Loucy (cell line): ENCODE measurements around the gene DDR1.

Source experiments
- H2AFZ ChIP-seq: fragments of 200-600 bp; sonication (generic); 2 replicates; pipeline ENCODE4 v1.6.0; 2016; ENCODE audit warnings: antibody characterized with exemption, mild to moderate bottlenecking, low read length, moderate library complexity
- H3F3A ChIP-seq: fragments of 200-600 bp; 2 replicates; pipeline ENCODE4 v1.6.0; 2016; ENCODE audit warnings: antibody characterized with exemption, low read depth, mild to moderate bottlenecking
- H3K27me3 ChIP-seq: fragments of 200-600 bp; sonication (generic); 2 replicates; pipeline ENCODE4 v1.6.1; 2014; ENCODE audit warnings: low read length, mild to moderate bottlenecking; ENCODE audit not compliant: insufficient read depth, poor library complexity, severe bottlenecking
- H3K36me3 ChIP-seq: fragments of 200-600 bp; sonication (generic); 2 replicates; pipeline ENCODE4 v1.6.1; 2016; ENCODE audit warnings: low read length; ENCODE audit not compliant: insufficient read depth
- H3K4me1 ChIP-seq: fragments of 200-600 bp; sonication (generic); 2 replicates; pipeline ENCODE4 v1.5.1; 2014; ENCODE audit warnings: low read length, mild to moderate bottlenecking; ENCODE audit not compliant: insufficient read depth, poor library complexity, severe bottlenecking
- H3K4me2 ChIP-seq: fragments of 200-600 bp; sonication (generic); 2 replicates; pipeline ENCODE4 v1.6.0; 2014; ENCODE audit warnings: antibody characterized with exemption, low read length, low read depth, mild to moderate bottlenecking; ENCODE audit not compliant: poor library complexity, severe bottlenecking
- H3K4me3 ChIP-seq: fragments of 200-600 bp; sonication (generic); 2 replicates; pipeline ENCODE4 v1.5.1; 2014; ENCODE audit warnings: low read length, mild to moderate bottlenecking, mixed read lengths; ENCODE audit not compliant: poor library complexity, severe bottlenecking
- H3K79me2 ChIP-seq: fragments of 200-600 bp; sonication (generic); 2 replicates; pipeline ENCODE4 v1.6.1; 2014; ENCODE audit warnings: low read length; ENCODE audit not compliant: insufficient read depth
- H3K9ac ChIP-seq: fragments of 200-600 bp; sonication (generic); 2 replicates; pipeline ENCODE4 v1.6.0; 2014; ENCODE audit warnings: mild to moderate bottlenecking, low read depth, low read length, moderate library complexity; ENCODE audit not compliant: poor library complexity, severe bottlenecking
- H3K9me2 ChIP-seq: fragments of 200-600 bp; sonication (generic); replicated peaks from 2 replicates; pipeline ENCODE4 v1.6.1; 2016; ENCODE audit warnings: low read depth, low read length, mixed read lengths
- H3K9me3 ChIP-seq: fragments of 200-600 bp; sonication (generic); 2 replicates; pipeline ENCODE4 v1.6.1; 2014; ENCODE audit warnings: mild to moderate bottlenecking, antibody characterized with exemption, low read length, low read depth; ENCODE audit not compliant: insufficient read depth
- H4K20me1 ChIP-seq: fragments of 200-600 bp; sonication (generic); 2 replicates; pipeline ENCODE4 v1.6.0; 2014; ENCODE audit warnings: antibody characterized with exemption, low read length, mild to moderate bottlenecking; ENCODE audit not compliant: insufficient read depth, poor library complexity, severe bottlenecking
- EZH2phosphoT487 ChIP-seq: fragments of 200-600 bp; IDR thresholded peaks from 2 replicates; pipeline ENCODE4 v1.6.1; 2018; ENCODE audit warnings: antibody characterized with exemption, mild to moderate bottlenecking, moderate library complexity, borderline replicate concordance
- TF ChIP-seq, protein P1 (sequence below): fragments of 200-600 bp; sonication (generic); conservative IDR thresholded peaks from 2 replicates; pipeline ENCODE4 v1.5.1; 2014; ENCODE audit warnings: mild to moderate bottlenecking, antibody characterized with exemption, low read length

The DDR1 gene

DNA sequence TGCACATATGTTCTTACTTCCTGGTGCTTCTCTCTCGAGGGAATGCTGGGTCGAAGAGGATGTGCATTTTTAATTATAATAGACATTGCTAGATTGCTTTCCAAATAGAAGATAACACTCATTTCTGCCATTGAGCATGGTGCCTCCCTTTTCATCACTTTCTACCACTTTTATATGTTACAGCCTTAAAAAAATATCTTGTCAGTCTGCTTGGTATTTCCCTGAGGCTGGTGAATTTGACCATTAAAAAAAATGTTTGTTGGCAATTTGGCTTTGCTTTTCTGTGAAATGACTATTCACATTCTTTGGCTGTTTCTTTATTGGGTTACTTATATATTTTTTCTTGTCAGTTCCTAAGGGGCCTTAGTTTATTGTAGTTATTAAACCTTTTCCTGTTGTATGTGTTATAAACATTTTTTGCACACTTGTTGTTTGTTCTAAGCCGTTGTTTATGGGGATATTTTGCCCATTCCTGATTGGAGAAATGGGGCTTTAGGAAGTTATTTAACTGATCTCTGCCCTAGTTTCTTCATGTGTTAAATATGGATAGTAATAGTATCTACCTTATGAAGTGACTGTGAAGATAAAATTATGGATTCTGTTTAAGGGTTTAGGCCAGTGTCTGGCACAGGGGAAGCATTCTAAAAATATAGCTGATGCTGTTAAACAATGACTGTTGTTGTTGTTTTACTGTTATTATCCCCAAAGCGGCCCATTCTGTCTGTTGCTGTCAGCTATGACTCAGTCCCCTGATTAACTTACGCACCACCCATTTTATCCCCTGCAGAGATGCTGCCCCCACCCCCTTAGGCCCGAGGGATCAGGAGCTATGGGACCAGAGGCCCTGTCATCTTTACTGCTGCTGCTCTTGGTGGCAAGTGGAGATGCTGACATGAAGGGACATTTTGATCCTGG, 3.8 kb downstream of the DDR1 start:
- H3K9me2 ChIP-seq, result no peaks in the 10 kb centered on the region
- no peaks in the 10 kb centered on the region for H3K9me3 ChIP-seq
- H3K4me3 ChIP-seq, result no peak overlapping the region
- H3K4me1 ChIP-seq, result no peaks in the 10 kb centered on the region
- H4K20me1 ChIP-seq, result no peaks in the 10 kb centered on the region
- H3K9ac ChIP-seq, result no peak overlapping the region
- H3K4me2 ChIP-seq, result no peak overlapping the region
- no peak for TF ChIP-seq EZH2phosphoT487
- TF ChIP-seq, protein P1, sequence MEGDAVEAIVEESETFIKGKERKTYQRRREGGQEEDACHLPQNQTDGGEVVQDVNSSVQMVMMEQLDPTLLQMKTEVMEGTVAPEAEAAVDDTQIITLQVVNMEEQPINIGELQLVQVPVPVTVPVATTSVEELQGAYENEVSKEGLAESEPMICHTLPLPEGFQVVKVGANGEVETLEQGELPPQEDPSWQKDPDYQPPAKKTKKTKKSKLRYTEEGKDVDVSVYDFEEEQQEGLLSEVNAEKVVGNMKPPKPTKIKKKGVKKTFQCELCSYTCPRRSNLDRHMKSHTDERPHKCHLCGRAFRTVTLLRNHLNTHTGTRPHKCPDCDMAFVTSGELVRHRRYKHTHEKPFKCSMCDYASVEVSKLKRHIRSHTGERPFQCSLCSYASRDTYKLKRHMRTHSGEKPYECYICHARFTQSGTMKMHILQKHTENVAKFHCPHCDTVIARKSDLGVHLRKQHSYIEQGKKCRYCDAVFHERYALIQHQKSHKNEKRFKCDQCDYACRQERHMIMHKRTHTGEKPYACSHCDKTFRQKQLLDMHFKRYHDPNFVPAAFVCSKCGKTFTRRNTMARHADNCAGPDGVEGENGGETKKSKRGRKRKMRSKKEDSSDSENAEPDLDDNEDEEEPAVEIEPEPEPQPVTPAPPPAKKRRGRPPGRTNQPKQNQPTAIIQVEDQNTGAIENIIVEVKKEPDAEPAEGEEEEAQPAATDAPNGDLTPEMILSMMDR, result no peak
- H3K79me2 ChIP-seq, result no peaks in the 10 kb centered on the region
- peaks cover 14% of the 10 kb centered on the region for H3K27me3 ChIP-seq
- H2AFZ ChIP-seq, result no peak overlapping the region
- H3K36me3 ChIP-seq, result no peaks in the 10 kb centered on the region
- no peaks in the 10 kb centered on the region for H3F3A ChIP-seq

DNA sequence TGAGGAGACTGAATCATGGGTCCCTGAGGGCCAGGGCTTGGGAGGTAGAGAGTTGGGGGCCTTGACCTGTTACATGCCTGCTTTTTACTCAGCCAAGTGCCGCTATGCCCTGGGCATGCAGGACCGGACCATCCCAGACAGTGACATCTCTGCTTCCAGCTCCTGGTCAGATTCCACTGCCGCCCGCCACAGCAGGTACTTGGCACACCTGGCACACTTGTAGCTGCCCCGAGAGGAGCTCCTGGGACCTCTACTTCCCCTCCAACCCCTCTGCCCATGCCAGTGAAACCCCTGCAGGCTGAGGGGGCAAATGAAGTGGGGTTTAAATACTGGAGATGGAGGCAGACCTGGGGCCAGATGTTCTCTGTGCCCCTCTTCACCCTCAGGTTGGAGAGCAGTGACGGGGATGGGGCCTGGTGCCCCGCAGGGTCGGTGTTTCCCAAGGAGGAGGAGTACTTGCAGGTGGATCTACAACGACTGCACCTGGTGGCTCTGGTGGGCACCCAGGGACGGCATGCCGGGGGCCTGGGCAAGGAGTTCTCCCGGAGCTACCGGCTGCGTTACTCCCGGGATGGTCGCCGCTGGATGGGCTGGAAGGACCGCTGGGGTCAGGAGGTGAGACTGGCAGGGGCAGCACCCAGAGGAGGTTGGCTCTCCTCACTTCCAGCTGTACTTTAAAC, 4.6 kb downstream of the DDR1 start:
- H3F3A ChIP-seq, result no peaks in the 10 kb centered on the region
- no peaks in the 10 kb centered on the region for H3K9me3 ChIP-seq
- no peaks in the 10 kb centered on the region for H3K79me2 ChIP-seq
- H3K4me3 ChIP-seq, result no peak overlapping the region
- H3K4me1 ChIP-seq, result no peaks in the 10 kb centered on the region
- no peaks in the 10 kb centered on the region for H3K9me2 ChIP-seq
- H4K20me1 ChIP-seq, result no peaks in the 10 kb centered on the region
- H3K27me3 ChIP-seq, result peaks cover 14% of the 10 kb centered on the region
- H3K9ac ChIP-seq, result no peak overlapping the region
- H3K4me2 ChIP-seq, result no peak overlapping the region
- H2AFZ ChIP-seq, result no peak overlapping the region
- no peak for TF ChIP-seq EZH2phosphoT487
- TF ChIP-seq, protein P1, result no peak
- no peaks in the 10 kb centered on the region for H3K36me3 ChIP-seq

DNA sequence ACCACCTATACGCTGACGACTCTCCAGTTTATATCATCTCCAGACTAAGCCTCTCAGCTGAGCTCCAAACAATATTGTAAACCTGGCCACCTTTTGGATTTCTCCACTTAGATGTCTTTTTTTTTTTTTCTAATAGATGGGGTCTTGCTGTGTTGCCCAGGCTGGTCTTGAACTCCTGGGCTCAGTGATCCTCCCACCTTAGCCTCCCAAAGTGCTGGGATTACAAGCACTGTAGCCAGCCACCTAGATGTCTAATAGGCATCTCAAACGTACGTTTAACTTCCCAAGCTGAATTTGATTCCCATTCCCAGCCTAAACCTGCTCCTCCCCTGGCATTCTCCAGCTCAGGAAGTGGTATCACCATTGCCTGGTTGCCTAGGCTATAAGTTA, 5.2 kb downstream of the DDR1 start:
- H3K4me2 ChIP-seq, result no peak overlapping the region
- no peaks in the 10 kb centered on the region for H3K9me2 ChIP-seq
- no peaks in the 10 kb centered on the region for H3F3A ChIP-seq
- peaks cover 13% of the 10 kb centered on the region for H3K27me3 ChIP-seq
- no peak overlapping the region for H2AFZ ChIP-seq
- H3K9ac ChIP-seq, result no peak overlapping the region
- H4K20me1 ChIP-seq, result no peaks in the 10 kb centered on the region
- H3K79me2 ChIP-seq, result no peaks in the 10 kb centered on the region
- no peaks in the 10 kb centered on the region for H3K4me1 ChIP-seq
- H3K4me3 ChIP-seq, result no peak overlapping the region
- no peak for TF ChIP-seq EZH2phosphoT487
- TF ChIP-seq, protein P1, result no peak
- no peaks in the 10 kb centered on the region for H3K9me3 ChIP-seq
- no peaks in the 10 kb centered on the region for H3K36me3 ChIP-seq
